GM23338 (cell line): ENCODE results near the gene KCNH8. TPM values are rescaled to one million over a fixed set of nuclear protein-coding genes. Genes with fewer than 3 reads are reported as not detected.

Experiments
- ATAC-seq: fragments of 200-7000 bp; cut with Tn5 transposase; 3 replicates; pipeline ENCODE4 v1.9.1; 2020
- DNase-seq: peaks from one replicate; pipeline ENCODE4 v3.0.0-alpha.2; 2015; ENCODE audit warnings: low spot score
- H2AFZ ChIP-seq: fragments of 200-600 bp; sonication (generic); 2 replicates; pipeline ENCODE4 v1.8.0; 2016; ENCODE audit warnings: antibody characterized with exemption, mild to moderate bottlenecking, moderate library complexity
- H3F3A ChIP-seq: fragments of 200-600 bp; sonication (generic); replicated peaks from 2 replicates; pipeline ENCODE4 v1.8.0; 2017; ENCODE audit warnings: antibody characterized with exemption, mixed run types, low read depth
- H3K27ac ChIP-seq: fragments of 200-600 bp; sonication (generic); 2 replicates; pipeline ENCODE4 v1.6.1; 2016; ENCODE audit warnings: low read depth
- H3K27me3 ChIP-seq: fragments of 200-600 bp; sonication (generic); 2 replicates; pipeline ENCODE4 v1.8.0; 2016; ENCODE audit warnings: mild to moderate bottlenecking, mixed run types, moderate library complexity; ENCODE audit not compliant: insufficient read depth
- H3K36me3 ChIP-seq: fragments of 200-600 bp; sonication (generic); 2 replicates; pipeline ENCODE4 v1.8.0; 2016; ENCODE audit warnings: mild to moderate bottlenecking; ENCODE audit not compliant: insufficient read depth
- H3K4me1 ChIP-seq: fragments of 200-600 bp; sonication (generic); 2 replicates; pipeline ENCODE4 v1.8.0; 2016; ENCODE audit warnings: mild to moderate bottlenecking, moderate library complexity; ENCODE audit not compliant: insufficient read depth
- H3K4me2 ChIP-seq: fragments of 200-600 bp; sonication (generic); 2 replicates; pipeline ENCODE4 v1.7.1; 2017; ENCODE audit warnings: mixed run types
- H3K4me3 ChIP-seq: fragments of 200-600 bp; sonication (generic); 2 replicates; pipeline ENCODE4 v1.6.1; 2016; ENCODE audit warnings: mixed run types
- H3K79me2 ChIP-seq: fragments of 200-600 bp; sonication (generic); replicated peaks from 2 replicates; pipeline ENCODE4 v1.8.0; 2017; ENCODE audit warnings: mild to moderate bottlenecking; ENCODE audit not compliant: insufficient read depth
- H3K9me2 ChIP-seq: fragments of 200-600 bp; sonication (generic); 2 replicates; pipeline ENCODE4 v1.8.0; 2017; ENCODE audit not compliant: insufficient read depth
- H4K20me1 ChIP-seq: fragments of 200-600 bp; sonication (generic); replicated peaks from 2 replicates; pipeline ENCODE4 v1.8.0; 2017; ENCODE audit warnings: mild to moderate bottlenecking; ENCODE audit not compliant: insufficient read depth
- H3K27ac Mint-ChIP-seq: 2 replicates; pipeline ENCODE4 v1.8.0; 2020; ENCODE audit warnings: inconsistent platforms, mild to moderate bottlenecking, moderate library complexity, mixed read lengths
- H3K27me3 Mint-ChIP-seq: 3 replicates; pipeline ENCODE4 v1.8.0; 2022; ENCODE audit warnings: low read depth, mild to moderate bottlenecking, moderate library complexity, mixed read lengths, inconsistent platforms; ENCODE audit not compliant: insufficient read depth, poor library complexity
- H3K36me3 Mint-ChIP-seq: 3 replicates; pipeline ENCODE4 v1.8.0; 2021; ENCODE audit warnings: low read depth, mild to moderate bottlenecking, inconsistent platforms, moderate library complexity, mixed read lengths
- H3K4me1 Mint-ChIP-seq: 3 replicates; pipeline ENCODE4 v1.8.0; 2020; ENCODE audit warnings: mild to moderate bottlenecking, inconsistent platforms, mixed read lengths
- H3K4me3 Mint-ChIP-seq: 3 replicates; pipeline ENCODE4 v1.8.0; 2021; ENCODE audit warnings: moderate library complexity, mild to moderate bottlenecking, inconsistent platforms, mixed read lengths
- H3K9me3 Mint-ChIP-seq: 3 replicates; pipeline ENCODE4 v1.8.0; 2020; ENCODE audit warnings: moderate library complexity, mild to moderate bottlenecking, inconsistent platforms, mixed read lengths
- CREB1 ChIP-seq: fragments of 250-450 bp; sonication (Bioruptor Pico); IDR thresholded peaks from 2 replicates; pipeline ENCODE4 v1.5.0; 2020; ENCODE audit warnings: low read depth, mild to moderate bottlenecking, moderate library complexity
- ETS1 ChIP-seq: IDR thresholded peaks from 2 replicates; pipeline ENCODE4 v1.6.1; 2016; ENCODE audit warnings: antibody characterized with exemption
- EZH2phosphoT487 ChIP-seq: fragments of 200-600 bp; sonication (generic); IDR thresholded peaks from one replicate; pipeline ENCODE4 v1.8.1; 2018; ENCODE audit warnings: antibody characterized with exemption; ENCODE audit not compliant: unreplicated experiment
- JUNB ChIP-seq: IDR thresholded peaks from one replicate; pipeline ENCODE4 v1.6.1; 2016; ENCODE audit warnings: antibody characterized with exemption; ENCODE audit not compliant: unreplicated experiment
- NANOG ChIP-seq: IDR thresholded peaks from 2 replicates; pipeline ENCODE4 v1.6.1; 2016; ENCODE audit warnings: antibody characterized with exemption, borderline replicate concordance
- POLR2AphosphoS5 ChIP-seq: IDR thresholded peaks from 2 replicates; pipeline ENCODE4 v1.6.1; 2016; ENCODE audit warnings: antibody characterized with exemption, low read depth
- REST ChIP-seq: IDR thresholded peaks from one replicate; pipeline ENCODE4 v1.6.1; 2018; ENCODE audit warnings: antibody characterized with exemption; ENCODE audit not compliant: unreplicated experiment
- ZNF331 ChIP-seq: fragments of 250-450 bp; sonication (Bioruptor Pico); IDR thresholded peaks from 2 replicates; pipeline ENCODE4 v1.5.0; 2020; ENCODE audit warnings: low read depth, mild to moderate bottlenecking, moderate library complexity
- ZNF462 ChIP-seq: fragments of 250-450 bp; sonication (Bioruptor Pico); IDR thresholded peaks from 2 replicates; pipeline ENCODE4 v1.5.0; 2020; ENCODE audit warnings: mild to moderate bottlenecking, moderate library complexity
- polyA plus RNA-seq: library from polyadenylated mRNA; unstranded; fragments of >200 nt; fragmentation: Nextera tagmentation; extraction: Ambion mirVana; gene quantifications from 2 replicates; pipeline ENCODE4 v1.2.1, GENCODE V29; 2016
- total RNA-seq: library from RNA; depleted of rRNA; stranded (reverse); fragments of >200 nt; shearing (Covaris generic); gene quantifications from 2 replicates; pipeline ENCODE4 v1.2.3, GENCODE V29; 2014

KCNH8 gene
- total and polyA plus RNA-seq, 2 experiments from 2014 or later, result 1.3 to 3.4 TPM

GRCh38 chr3:19436746-19437145 lies 288.4 kb downstream of the KCNH8 start:
- Histone ChIP-seq H4K20me1 (no peaks in the 10 kb centered on the region), H3K4me3 (no peak overlapping the region), H3K4me1 (0 out of 2 replicates have a peak, but pooled peaks cover 3% of the 10 kb centered on the region), H3K9me2 (no peaks in the 10 kb centered on the region), H3K27me3 (no peaks in the 10 kb centered on the region), H3K79me2 (no peaks in the 10 kb centered on the region), H2AFZ (no peak overlapping the region), H3K36me3 (no peaks in the 10 kb centered on the region), H3K27ac (no peak overlapping the region), H3K4me2 (no peak overlapping the region), H3F3A (no peaks in the 10 kb centered on the region)
- Mint-ChIP-seq H3K9me3 (no peaks in the 10 kb centered on the region), H3K27me3 (no peaks in the 10 kb centered on the region), H3K36me3 (no peaks in the 10 kb centered on the region), H3K4me3 (no peak overlapping the region), H3K27ac (peak overlapping the region; percentile 49; the same call in 1 of the 2 replicates), H3K4me1 (peaks cover 13% of the 10 kb centered on the region; the same call in 2 of the 3 replicates)
- ATAC-seq, result peak; percentile 61
- TF ChIP-seq JUNB (no peak), ZNF331 (no peak), NANOG (no peak), REST (no peak), EZH2phosphoT487 (no peak), ETS1 (no peak), ZNF462 (no peak), POLR2AphosphoS5 (no peak), CREB1 (no peak)
- peak; percentile 27 for DNase-seq
